Measurements from ENCODE around the gene KDM4B. TPM values are rescaled to one million over a fixed set of nuclear protein-coding genes. Genes with fewer than 3 reads are reported as not detected.

Gene KDM4B
- total and polyA plus RNA-seq, 2 of the 8 experiments (the other 6 are each of a cell fraction or from before 2014, with no cell fraction given), result 12.0 to 31.9 TPM

DNA sequence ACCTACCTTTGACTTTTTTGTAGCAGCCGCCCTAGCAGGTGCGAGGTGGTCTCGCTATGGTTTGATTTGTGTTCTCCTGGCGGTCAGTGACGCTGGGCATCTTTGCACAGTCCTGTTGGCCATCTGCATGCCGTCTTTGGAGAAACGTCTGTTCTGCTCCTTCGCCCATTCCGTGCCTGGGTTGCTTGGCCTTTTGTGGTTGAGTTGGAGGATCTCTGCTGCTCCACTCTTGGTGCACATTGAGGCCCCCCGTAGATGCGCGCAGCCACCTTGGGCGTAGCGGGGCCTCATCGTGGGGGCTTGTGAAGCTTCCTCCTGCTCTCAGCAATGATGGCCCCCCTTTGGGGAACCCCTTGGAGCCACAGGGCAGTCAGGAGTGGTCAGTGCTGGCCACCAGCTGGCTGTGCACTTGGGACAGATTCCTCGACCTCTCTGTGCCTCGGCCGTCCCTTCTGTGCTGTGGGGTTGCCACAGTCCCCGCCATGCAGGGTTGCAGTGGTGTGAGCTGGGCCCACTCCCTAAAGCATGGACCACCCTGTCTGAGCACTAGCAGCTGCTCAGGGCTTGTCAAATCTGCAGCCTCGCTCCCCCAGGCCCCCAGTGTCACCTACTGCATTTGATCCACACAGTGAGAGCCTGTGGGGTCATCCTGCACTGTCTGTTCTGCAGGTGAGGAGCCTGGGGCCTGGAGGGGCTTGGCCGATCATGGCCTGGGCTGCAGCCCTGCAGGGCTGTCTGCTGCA is 170.8 kb downstream of the KDM4B start (continued):
- TF ChIP-seq, protein P1, sequence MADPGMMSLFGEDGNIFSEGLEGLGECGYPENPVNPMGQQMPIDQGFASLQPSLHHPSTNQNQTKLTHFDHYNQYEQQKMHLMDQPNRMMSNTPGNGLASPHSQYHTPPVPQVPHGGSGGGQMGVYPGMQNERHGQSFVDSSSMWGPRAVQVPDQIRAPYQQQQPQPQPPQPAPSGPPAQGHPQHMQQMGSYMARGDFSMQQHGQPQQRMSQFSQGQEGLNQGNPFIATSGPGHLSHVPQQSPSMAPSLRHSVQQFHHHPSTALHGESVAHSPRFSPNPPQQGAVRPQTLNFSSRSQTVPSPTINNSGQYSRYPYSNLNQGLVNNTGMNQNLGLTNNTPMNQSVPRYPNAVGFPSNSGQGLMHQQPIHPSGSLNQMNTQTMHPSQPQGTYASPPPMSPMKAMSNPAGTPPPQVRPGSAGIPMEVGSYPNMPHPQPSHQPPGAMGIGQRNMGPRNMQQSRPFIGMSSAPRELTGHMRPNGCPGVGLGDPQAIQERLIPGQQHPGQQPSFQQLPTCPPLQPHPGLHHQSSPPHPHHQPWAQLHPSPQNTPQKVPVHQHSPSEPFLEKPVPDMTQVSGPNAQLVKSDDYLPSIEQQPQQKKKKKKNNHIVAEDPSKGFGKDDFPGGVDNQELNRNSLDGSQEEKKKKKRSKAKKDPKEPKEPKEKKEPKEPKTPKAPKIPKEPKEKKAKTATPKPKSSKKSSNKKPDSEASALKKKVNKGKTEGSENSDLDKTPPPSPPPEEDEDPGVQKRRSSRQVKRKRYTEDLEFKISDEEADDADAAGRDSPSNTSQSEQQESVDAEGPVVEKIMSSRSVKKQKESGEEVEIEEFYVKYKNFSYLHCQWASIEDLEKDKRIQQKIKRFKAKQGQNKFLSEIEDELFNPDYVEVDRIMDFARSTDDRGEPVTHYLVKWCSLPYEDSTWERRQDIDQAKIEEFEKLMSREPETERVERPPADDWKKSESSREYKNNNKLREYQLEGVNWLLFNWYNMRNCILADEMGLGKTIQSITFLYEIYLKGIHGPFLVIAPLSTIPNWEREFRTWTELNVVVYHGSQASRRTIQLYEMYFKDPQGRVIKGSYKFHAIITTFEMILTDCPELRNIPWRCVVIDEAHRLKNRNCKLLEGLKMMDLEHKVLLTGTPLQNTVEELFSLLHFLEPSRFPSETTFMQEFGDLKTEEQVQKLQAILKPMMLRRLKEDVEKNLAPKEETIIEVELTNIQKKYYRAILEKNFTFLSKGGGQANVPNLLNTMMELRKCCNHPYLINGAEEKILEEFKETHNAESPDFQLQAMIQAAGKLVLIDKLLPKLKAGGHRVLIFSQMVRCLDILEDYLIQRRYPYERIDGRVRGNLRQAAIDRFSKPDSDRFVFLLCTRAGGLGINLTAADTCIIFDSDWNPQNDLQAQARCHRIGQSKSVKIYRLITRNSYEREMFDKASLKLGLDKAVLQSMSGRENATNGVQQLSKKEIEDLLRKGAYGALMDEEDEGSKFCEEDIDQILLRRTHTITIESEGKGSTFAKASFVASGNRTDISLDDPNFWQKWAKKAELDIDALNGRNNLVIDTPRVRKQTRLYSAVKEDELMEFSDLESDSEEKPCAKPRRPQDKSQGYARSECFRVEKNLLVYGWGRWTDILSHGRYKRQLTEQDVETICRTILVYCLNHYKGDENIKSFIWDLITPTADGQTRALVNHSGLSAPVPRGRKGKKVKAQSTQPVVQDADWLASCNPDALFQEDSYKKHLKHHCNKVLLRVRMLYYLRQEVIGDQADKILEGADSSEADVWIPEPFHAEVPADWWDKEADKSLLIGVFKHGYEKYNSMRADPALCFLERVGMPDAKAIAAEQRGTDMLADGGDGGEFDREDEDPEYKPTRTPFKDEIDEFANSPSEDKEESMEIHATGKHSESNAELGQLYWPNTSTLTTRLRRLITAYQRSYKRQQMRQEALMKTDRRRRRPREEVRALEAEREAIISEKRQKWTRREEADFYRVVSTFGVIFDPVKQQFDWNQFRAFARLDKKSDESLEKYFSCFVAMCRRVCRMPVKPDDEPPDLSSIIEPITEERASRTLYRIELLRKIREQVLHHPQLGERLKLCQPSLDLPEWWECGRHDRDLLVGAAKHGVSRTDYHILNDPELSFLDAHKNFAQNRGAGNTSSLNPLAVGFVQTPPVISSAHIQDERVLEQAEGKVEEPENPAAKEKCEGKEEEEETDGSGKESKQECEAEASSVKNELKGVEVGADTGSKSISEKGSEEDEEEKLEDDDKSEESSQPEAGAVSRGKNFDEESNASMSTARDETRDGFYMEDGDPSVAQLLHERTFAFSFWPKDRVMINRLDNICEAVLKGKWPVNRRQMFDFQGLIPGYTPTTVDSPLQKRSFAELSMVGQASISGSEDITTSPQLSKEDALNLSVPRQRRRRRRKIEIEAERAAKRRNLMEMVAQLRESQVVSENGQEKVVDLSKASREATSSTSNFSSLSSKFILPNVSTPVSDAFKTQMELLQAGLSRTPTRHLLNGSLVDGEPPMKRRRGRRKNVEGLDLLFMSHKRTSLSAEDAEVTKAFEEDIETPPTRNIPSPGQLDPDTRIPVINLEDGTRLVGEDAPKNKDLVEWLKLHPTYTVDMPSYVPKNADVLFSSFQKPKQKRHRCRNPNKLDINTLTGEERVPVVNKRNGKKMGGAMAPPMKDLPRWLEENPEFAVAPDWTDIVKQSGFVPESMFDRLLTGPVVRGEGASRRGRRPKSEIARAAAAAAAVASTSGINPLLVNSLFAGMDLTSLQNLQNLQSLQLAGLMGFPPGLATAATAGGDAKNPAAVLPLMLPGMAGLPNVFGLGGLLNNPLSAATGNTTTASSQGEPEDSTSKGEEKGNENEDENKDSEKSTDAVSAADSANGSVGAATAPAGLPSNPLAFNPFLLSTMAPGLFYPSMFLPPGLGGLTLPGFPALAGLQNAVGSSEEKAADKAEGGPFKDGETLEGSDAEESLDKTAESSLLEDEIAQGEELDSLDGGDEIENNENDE (IDR thresholded peaks at IDR 0.05; ENCODE audit: insufficient replicate concordance, low read length), result no peak
- TF ChIP-seq SAP30 (IDR thresholded peaks at IDR 0.05; ENCODE audit: insufficient read depth, insufficient replicate concordance, low read length), result no peak
- TF ChIP-seq, protein P2, sequence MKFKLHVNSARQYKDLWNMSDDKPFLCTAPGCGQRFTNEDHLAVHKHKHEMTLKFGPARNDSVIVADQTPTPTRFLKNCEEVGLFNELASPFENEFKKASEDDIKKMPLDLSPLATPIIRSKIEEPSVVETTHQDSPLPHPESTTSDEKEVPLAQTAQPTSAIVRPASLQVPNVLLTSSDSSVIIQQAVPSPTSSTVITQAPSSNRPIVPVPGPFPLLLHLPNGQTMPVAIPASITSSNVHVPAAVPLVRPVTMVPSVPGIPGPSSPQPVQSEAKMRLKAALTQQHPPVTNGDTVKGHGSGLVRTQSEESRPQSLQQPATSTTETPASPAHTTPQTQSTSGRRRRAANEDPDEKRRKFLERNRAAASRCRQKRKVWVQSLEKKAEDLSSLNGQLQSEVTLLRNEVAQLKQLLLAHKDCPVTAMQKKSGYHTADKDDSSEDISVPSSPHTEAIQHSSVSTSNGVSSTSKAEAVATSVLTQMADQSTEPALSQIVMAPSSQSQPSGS (IDR thresholded peaks at IDR 0.05; ENCODE audit: low read length), result no peak
- no peak for TF ChIP-seq BACH1 (IDR thresholded peaks at IDR 0.05; ENCODE audit: low read length)
- no peak for TF ChIP-seq CTBP2 (IDR thresholded peaks at IDR 0.05; ENCODE audit: borderline replicate concordance, insufficient read depth, insufficient read length, low read length)
- no peak for TF ChIP-seq RNF2 (IDR thresholded peaks at IDR 0.05; ENCODE audit: borderline replicate concordance, low read depth, low read length, missing control alignments, poor library complexity, severe bottlenecking)
